Measurements from ENCODE around the gene YTHDF1.

The YTHDF1 gene

DNA sequence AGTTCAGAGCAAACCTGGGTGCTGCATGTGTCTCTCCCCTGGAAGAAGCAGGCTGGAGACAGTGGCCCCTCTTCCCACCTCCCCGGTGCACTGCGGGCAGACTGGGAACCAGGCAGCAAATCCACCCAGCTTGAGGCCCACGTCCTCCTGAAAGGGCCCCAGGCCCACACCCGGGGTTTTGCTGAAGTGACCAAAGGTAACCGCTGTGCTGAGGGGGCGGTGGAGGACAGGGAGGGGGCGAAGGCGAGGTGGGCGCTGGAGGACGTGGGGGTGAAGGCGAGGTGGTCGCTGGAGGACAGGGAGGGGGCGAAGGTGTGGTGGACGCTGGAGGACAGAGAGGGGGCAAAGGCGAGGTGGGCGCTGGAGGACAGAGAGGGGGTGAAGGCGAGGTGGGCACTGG lies 18.0 kb upstream of the YTHDF1 start:
- TF ChIP-seq, protein P1, sequence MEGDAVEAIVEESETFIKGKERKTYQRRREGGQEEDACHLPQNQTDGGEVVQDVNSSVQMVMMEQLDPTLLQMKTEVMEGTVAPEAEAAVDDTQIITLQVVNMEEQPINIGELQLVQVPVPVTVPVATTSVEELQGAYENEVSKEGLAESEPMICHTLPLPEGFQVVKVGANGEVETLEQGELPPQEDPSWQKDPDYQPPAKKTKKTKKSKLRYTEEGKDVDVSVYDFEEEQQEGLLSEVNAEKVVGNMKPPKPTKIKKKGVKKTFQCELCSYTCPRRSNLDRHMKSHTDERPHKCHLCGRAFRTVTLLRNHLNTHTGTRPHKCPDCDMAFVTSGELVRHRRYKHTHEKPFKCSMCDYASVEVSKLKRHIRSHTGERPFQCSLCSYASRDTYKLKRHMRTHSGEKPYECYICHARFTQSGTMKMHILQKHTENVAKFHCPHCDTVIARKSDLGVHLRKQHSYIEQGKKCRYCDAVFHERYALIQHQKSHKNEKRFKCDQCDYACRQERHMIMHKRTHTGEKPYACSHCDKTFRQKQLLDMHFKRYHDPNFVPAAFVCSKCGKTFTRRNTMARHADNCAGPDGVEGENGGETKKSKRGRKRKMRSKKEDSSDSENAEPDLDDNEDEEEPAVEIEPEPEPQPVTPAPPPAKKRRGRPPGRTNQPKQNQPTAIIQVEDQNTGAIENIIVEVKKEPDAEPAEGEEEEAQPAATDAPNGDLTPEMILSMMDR (conservative IDR thresholded peaks at IDR 0.05), result no peak
- TF ChIP-seq ZFX (IDR thresholded peaks at IDR 0.05), result no peak
- H3K27ac ChIP-seq, result no peak overlapping the region

DNA sequence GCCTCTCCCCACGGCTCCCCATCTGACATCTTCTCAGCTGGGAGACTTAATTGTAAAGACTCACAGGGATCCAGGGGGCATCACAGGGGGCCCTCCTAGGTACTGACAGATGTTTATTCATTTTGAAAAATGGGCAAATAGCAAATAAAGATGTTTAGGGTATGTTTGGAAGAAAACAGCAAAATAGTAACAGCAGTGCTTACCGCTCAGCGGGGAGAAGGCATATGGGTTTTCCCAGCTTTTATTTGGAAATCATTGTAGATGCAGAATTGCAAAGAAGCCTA lies 17.1 kb upstream of the YTHDF1 start:
- H3K27ac ChIP-seq, result no peak overlapping the region
- TF ChIP-seq, protein P1 (conservative IDR thresholded peaks at IDR 0.05), result no peak
- no peak for TF ChIP-seq ZFX (IDR thresholded peaks at IDR 0.05)

DNA sequence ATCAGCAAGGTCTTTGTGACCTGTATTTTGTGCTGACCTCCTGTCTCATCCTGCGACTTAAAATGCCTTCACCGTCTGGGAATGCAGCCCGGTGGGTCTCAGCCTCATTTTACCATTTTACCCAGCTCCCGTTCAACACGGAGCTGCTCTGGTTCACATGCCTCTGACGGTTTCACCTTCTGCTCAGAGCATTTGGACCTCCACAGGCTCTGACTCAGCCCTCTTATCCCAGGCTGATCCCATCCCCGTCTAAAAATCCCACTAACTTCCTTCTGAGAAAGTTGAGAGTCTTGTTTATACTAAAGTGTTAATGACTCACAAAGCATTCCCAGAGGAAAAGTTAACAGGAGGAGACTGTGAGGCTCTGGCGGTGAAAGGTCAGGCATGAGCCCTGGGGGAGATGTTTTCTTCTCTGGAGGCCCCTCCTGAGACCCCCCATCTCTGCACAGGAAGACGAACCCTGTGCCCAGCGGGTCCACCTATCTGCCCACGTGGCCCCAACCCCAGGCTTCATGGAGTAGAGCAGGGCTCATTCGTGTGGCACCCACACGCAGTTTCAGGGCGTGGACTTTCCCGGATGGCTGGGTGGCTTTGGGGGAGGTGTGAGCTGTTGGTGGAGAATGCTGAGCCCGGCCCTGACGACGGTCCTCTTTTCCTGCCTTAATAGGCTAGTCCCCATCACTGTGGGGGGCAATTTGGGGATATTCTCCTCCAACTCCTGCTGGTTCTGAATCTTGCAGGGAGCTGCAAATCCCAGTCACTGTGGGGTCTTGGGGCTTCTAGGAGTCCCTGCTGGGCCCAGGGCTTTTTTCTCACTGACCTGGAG lies 16.5 kb upstream of the YTHDF1 start:
- no peak overlapping the region for H3K27ac ChIP-seq
- TF ChIP-seq, protein P1 (conservative IDR thresholded peaks at IDR 0.05), result no peak
- no peak for TF ChIP-seq ZFX (IDR thresholded peaks at IDR 0.05)

DNA sequence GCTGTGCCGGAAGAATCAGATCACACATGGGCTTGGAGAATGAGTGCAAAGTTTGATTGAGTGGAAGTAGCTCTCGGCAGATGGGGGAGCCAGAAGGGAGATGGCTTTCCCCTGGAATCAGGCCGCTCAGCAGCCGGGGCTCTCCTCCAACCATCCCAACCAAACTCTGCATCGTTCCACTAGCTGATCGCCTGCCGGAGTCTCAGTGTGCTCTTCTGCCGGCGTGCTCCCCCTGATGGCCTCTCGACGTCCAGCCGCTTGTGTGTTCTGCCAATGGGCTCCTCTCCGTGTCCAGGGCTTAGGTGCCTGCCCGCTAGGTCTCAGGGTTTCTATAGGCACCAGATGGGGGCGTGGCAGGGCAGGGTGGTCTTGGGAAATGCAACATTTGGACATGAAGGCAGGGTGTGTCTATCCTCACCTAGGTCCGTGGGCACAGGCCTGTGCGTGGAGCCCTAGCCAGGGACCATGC lies 14.9 kb upstream of the YTHDF1 start:
- H3K27ac ChIP-seq, result no peak overlapping the region
- TF ChIP-seq, protein P1 (conservative IDR thresholded peaks at IDR 0.05), result peak; percentile 74
- no peak for TF ChIP-seq ZFX (IDR thresholded peaks at IDR 0.05)

DNA sequence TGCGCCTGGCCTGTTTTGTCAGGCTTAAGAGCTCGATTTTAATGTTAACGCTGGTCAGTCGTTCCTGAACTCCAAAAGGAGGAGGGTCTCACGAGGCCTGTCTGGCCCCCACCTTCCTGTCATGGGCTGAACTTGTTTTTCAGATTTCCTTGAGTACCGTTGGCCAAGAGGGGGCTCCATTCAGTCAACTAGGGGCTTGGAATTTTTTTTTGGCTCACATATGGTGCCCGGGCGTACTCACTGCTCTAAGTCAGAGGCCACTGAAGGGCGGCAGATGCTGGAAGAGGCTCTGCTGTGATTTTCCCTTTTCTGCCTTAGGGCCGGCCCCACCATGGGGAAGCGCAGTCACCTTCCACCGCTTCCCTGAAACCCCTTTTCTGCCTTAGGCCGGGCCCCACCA lies 12.9 kb upstream of the YTHDF1 start:
- TF ChIP-seq, protein P1 (conservative IDR thresholded peaks at IDR 0.05), result no peak
- TF ChIP-seq ZFX (IDR thresholded peaks at IDR 0.05), result no peak
- H3K27ac ChIP-seq, result no peak overlapping the region

DNA sequence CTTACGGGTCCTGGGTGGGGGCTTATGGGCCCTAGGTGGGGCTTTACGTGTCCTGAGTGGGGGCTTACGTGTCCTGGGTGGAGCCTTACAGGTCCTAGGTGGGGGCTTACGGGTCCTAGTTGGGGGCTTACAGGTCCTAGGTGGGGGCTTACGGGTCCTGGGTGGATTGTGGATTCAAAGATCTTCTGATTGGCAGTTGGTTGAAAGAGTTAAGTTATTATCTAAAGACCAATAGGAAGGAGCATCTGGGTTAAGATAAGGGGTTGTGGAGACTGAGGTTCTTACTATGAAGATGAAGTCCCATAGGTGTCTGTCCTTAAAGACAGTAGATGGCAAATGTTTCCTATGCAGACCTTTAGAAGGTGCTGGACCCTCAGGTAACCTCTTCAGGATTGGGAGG lies 11.3 kb upstream of the YTHDF1 start:
- H3K27ac ChIP-seq, result no peak overlapping the region
- no peak for TF ChIP-seq ZFX (IDR thresholded peaks at IDR 0.05)
- TF ChIP-seq, protein P1 (conservative IDR thresholded peaks at IDR 0.05), result no peak

DNA sequence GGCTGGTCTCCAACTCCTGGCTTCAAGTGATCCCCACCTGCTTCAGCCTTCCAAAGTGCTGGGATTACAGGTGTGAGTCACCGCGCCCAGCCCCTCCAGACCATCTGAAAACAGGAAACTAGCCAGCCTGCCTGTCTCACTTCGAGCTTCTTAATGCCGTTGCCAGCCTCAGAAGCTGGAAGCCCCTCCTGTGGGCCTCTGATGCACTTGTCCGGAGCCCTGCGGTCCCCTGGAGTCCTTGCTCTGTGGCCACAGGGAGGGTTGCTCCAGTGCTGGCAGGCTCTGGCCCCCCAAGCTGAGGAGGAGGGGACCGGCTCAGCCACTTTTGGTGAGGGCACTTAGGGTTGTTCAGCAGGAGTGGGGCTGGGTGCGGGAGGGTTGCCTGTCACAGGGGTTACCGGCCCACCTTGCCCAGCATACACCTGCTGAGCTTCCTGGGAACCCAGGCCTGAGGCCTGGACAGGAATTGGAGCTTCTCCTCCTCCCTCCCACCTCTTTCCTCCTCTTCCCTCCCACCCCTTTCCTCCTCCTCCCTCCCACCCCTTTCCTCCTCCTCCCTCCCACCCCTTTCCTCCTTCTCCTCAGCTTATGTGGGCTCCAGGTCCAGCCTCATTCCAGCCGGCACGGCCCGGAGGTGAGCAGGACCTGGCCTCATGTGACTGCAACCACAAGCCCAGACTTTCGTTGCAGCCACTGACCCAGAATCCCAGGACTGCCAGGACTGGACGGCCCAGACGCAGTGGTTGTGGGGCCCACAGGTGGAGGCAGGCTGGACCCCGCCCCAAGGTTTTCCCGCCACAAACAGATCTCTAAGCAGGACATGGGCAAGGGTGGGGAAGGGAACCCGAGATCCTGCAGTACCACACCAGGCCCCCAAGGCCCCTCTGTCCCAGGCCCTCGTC lies 10.4 kb upstream of the YTHDF1 start:
- H3K27ac ChIP-seq, result no peak overlapping the region

More for the DNA sequence above, 10.4 kb upstream of the YTHDF1 start:
- no peak for TF ChIP-seq ZFX (IDR thresholded peaks at IDR 0.05)
- TF ChIP-seq, protein P1 (conservative IDR thresholded peaks at IDR 0.05), result no peak
